Small intestine (tissue), 7 donors: ENCODE data around the gene SEZ6L2. TPM values are rescaled to one million over a fixed set of nuclear protein-coding genes. Genes with fewer than 3 reads are reported as not detected.

ENCODE experiments used
- DNase-seq, 2 donors: peaks; one replicate each; pipeline versions ENCODE4 v3.0.0 to v3.0.0-alpha.2; 2013
- FAIRE-seq: peaks from 2 replicates; lab custom pipeline; 2012; peaks lifted over from hg19 to GRCh38; lab: Jason Lieb, UNC
- H3K27ac ChIP-seq, 3 donors: one replicate each; pipeline ENCODE4 v1.5.1; 2013; ENCODE audit warnings: low read length in 2 of 3, mild to moderate bottlenecking in 2 of 3, control low read depth in 1 of 3, inconsistent platforms in 1 of 3, low read depth in 1 of 3, moderate library complexity in 1 of 3
- H3K27me3 ChIP-seq, 3 donors: one replicate each; pipeline ENCODE4 v1.6.1; 2013; ENCODE audit warnings: low read length in 3 of 3, inconsistent platforms in 1 of 3; ENCODE audit not compliant: control insufficient read depth in 3 of 3, insufficient read depth in 3 of 3
- H3K36me3 ChIP-seq, 3 donors: one replicate each; pipeline ENCODE4 v1.6.1; 2013; ENCODE audit warnings: low read length in 3 of 3, inconsistent platforms in 1 of 3, low read depth in 1 of 3, mild to moderate bottlenecking in 1 of 3, moderate library complexity in 1 of 3; ENCODE audit not compliant: control insufficient read depth in 3 of 3, insufficient read depth in 2 of 3
- H3K4me1 ChIP-seq, 3 donors: one replicate each; pipeline ENCODE4 v1.6.1; 2013; ENCODE audit warnings: low read length in 2 of 3, inconsistent platforms in 1 of 3, low read depth in 1 of 3, mild to moderate bottlenecking in 1 of 3, moderate library complexity in 1 of 3; ENCODE audit not compliant: control insufficient read depth in 3 of 3, insufficient read depth in 2 of 3
- H3K4me3 ChIP-seq, 3 donors: one replicate each; pipeline ENCODE4 v1.5.1; 2013; ENCODE audit warnings: low read length in 3 of 3, control low read depth in 1 of 3, inconsistent platforms in 1 of 3, low read depth in 1 of 3, mild to moderate bottlenecking in 1 of 3, moderate library complexity in 1 of 3
- H3K9me3 ChIP-seq, 2 donors: one replicate each; pipeline ENCODE4 v1.6.1; 2013; ENCODE audit warnings: low read depth in 1 of 2, low read length in 1 of 2; ENCODE audit not compliant: control insufficient read depth in 2 of 2, insufficient read depth in 1 of 2
- whole genome bisulfite sequencing, 3 donors: extraction: QIAGEN DNeasy Blood & Tissue Kit; methylation state at CpG; one replicate each; pipeline ENCODE4 v1.1.7; 2013; 5-methylcytosine and 5-hydroxymethylcytosine counted together
- polyA plus RNA-seq, 4 donors: library from polyadenylated mRNA; stranded (reverse) in 3 of 4; unstranded in 1 of 4; fragments of 200-250 nt in 3 of 4; fragments of 120-200 nt in 1 of 4; gene quantifications; one replicate each; pipeline versions ENCODE4 v1.2.1 to v1.2.3, GENCODE V29; 2013
- donor health status: healthy with polysubstance abuse.
- donor health status: control.
- donor health status: control.
- donor health status: Bipolar disorder and iron deficiency.
- donor health status: healthy.

The SEZ6L2 gene
- polyA plus RNA-seq, 4 donors = 0.67 to 38.9 (median 8.8) TPM

DNA sequence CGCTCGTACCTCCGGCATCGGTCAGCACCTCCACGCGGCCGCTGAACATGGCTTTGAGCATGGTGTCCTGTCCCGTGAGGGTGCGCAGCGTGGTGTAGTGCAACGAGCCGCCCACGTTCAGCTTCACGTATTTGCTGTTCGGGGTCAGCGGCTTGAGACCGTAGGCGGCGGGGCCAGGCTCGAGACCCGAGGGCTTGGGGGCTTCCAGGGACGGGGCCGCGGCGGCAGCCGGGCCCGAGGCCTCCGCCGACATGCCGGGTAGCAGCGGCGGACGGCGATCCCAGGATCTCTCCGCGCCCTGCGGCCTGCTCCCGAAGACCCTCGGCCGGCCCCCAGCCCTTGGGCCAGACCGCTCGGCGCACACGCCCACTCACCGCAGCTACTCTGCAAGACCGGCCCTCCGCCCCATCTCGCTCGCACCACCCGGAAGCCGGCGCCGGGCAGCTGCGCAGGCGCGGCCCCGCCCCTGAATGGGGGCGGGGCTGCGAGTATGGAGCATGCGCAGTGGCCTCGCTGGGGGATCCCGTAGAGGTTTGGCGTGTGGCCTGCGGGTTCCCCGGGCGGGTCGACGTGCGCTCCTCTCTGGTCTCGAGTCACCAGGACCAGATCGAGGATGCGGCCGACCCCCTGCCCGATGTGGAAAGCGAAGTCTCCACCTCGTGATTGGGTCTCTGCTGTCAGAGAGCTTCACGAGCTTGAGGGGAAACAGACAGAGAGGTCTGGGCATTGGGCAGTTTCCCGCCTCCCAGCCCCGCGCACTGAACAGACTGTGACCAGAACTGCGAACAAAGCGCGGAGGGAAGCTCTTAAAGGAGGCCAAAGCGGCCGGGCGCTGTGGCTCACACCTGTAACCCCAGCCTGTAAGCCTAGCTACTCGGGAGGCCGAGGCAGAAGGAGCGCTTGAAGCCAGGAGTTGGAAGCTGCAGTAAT lies 26.7 kb upstream of the SEZ6L2 start, which contains the start of gene KCTD13:
Gene KCTD13 (minus strand): TSS at position 446 of the 930 bp plus-strand sequence. CDS start 193 bp downstream, at position 253.
- peaks cover 0 to 21% (median 16%) of the 10 kb centered on the region in 3 donors for H3K36me3 ChIP-seq
- H3K27ac ChIP-seq = peak within 1 kb of the TSS; percentile 65 to 88 (median 72)
- H3K4me1 ChIP-seq = peaks cover 0 to 15% (median 3%) of the 10 kb centered on the region in 3 donors
- no peaks in the 10 kb centered on the region for H3K9me3 ChIP-seq
- FAIRE-seq (no peak), DNase-seq (peak; percentile 83 to 93)
- peak within 1 kb of the TSS; percentile 64 to 93 (median 90) for H3K4me3 ChIP-seq
- WGBS, 3 donors = 0 to 1% (median 0%) methylated on average over 66 to 89 of the region's 89 CpGs
- no peaks in the 10 kb centered on the region for H3K27me3 ChIP-seq

DNA sequence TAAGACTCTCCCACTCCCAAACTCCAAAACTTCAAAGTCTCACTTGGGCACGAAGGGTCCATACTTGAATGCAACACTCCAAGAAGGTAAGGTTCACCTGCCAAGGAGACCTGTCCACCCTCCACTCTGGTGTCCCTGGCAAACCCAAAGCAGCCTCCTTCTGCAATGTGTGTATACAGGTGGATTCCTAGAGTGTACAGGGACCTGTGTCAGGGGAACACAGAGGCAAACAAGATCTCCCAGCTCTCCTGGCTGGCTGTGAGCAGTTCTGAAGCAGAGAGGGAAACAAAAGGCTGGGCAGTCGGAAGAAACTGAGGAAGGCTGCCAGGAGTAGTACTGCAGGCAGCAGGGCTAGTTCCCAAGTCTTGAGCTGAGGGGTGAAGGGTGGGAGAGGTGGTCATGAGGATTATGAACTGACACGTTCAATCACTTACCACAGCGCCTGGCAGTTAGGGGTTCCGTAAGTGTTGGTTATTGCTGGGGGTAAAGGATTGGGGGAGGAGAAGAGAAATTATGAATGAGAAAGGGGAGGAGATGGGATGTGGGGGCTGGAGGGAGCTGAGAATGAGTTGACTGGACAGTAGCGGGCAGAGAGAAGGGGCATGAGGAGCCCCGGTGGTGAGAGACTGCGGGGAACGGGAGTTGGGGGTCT lies 25.9 kb upstream of the SEZ6L2 start:
- Histone ChIP-seq H3K36me3 (peaks cover 0 to 21% (median 17%) of the 10 kb centered on the region in 3 donors), H3K9me3 (no peaks in the 10 kb centered on the region), H3K4me3 (peak overlapping the region; percentile 64 to 93 (median 90)), H3K4me1 (peaks cover 0 to 15% (median 3%) of the 10 kb centered on the region in 3 donors), H3K27ac (peak overlapping the region in 1 of 3 donors; percentile 14), H3K27me3 (no peaks in the 10 kb centered on the region)
- 4 to 7% (median 4%) methylated on average over 9 of the region's 9 CpGs for WGBS, 3 donors
- FAIRE-seq (no peak), DNase-seq (peak; percentile 17 to 29)

DNA sequence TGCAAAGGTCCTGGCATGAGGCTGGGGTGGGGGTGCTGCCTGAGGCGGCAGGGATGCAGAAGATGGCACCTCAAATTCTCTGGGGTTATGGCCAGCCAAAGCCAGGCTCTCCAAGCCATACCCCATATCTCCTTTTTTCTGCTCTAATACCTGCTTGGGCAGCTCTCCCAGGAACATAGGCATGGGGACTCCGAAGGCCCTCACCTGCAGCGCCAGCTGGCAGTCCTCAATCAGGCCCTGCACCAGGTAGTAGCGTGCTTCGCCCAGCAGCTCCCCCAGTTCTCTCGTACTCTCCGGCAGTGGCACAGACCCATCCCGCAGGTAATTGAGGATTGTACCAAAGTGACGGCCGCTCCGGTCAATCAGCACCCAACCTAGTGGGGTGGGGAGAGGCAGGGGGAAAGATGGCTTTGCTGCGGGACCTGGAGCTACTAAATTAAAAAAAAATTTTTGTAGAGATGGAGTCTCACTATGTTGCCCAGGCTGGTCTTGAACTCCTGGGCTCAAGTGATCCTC lies 23.7 kb upstream of the SEZ6L2 start:
- Histone ChIP-seq H3K4me1 (peaks cover 0 to 15% (median 3%) of the 10 kb centered on the region in 3 donors), H3K27ac (no peak overlapping the region), H3K9me3 (no peaks in the 10 kb centered on the region), H3K4me3 (no peak overlapping the region), H3K27me3 (no peaks in the 10 kb centered on the region), H3K36me3 (peaks cover 3 to 28% (median 17%) of the 10 kb centered on the region in 3 donors)
- 97% methylated on average over 12 of the region's 12 CpGs for WGBS, 3 donors
- FAIRE-seq (no peak), DNase-seq (no peak)

DNA sequence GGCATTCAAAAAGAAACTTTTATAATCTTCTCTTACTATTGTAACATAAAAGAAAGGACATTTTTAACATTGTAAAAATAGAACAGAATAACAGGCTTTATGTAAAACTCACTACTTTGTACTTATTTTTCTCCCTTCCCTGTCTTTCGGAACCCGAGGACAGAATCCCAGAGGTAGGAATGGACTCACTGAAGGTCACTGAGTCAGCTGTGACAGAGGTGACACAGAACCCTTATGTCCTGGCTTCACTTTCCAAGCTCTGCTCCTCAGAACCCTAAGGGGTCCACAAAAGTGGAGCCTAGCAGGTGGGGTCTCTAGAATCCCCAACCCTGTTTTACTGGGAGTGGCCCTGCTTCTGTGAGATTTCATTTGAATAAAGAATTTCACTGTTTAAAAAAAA lies 23.0 kb upstream of the SEZ6L2 start:
- H3K4me1 ChIP-seq = peaks cover 0 to 11% (median 3%) of the 10 kb centered on the region in 3 donors
- H3K9me3 ChIP-seq = no peaks in the 10 kb centered on the region
- no peak overlapping the region for H3K27ac ChIP-seq
- H3K4me3 ChIP-seq = no peak overlapping the region
- WGBS, 3 donors = 91 to 98% (median 95%) methylated on average over 2 of the region's 2 CpGs
- DNase-seq (no peak), FAIRE-seq (no peak)
- H3K36me3 ChIP-seq = peaks cover 3 to 32% (median 17%) of the 10 kb centered on the region in 3 donors
- H3K27me3 ChIP-seq = no peaks in the 10 kb centered on the region

DNA sequence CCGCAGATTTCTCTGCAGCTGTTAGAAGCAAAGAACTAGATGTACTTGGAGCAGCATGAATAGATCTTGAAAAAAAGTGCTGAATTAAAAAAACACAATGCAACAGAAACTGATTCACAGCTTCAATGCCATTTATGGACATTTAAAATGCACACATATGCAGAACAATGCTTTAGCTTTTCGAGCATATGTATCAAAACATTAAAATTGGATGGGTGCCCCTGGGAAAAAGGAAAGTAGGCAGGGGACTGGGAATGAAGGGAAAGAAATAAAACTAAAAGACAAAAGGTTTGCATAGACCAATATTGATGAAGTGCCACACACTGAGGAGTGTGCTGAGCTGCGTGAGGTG lies 21.7 kb upstream of the SEZ6L2 start:
- H3K9me3 ChIP-seq = no peaks in the 10 kb centered on the region
- FAIRE-seq (no peak), DNase-seq (no peak)
- H3K27ac ChIP-seq = no peak overlapping the region
- H3K4me3 ChIP-seq = no peak overlapping the region
- H3K4me1 ChIP-seq = peaks cover 0 to 5% (median 3%) of the 10 kb centered on the region in 3 donors
- no peaks in the 10 kb centered on the region for H3K27me3 ChIP-seq
- 72 to 91% (median 90%) methylated on average over 3 of the region's 3 CpGs for WGBS, 3 donors
- H3K36me3 ChIP-seq = peaks cover 3 to 41% (median 17%) of the 10 kb centered on the region in 3 donors

DNA sequence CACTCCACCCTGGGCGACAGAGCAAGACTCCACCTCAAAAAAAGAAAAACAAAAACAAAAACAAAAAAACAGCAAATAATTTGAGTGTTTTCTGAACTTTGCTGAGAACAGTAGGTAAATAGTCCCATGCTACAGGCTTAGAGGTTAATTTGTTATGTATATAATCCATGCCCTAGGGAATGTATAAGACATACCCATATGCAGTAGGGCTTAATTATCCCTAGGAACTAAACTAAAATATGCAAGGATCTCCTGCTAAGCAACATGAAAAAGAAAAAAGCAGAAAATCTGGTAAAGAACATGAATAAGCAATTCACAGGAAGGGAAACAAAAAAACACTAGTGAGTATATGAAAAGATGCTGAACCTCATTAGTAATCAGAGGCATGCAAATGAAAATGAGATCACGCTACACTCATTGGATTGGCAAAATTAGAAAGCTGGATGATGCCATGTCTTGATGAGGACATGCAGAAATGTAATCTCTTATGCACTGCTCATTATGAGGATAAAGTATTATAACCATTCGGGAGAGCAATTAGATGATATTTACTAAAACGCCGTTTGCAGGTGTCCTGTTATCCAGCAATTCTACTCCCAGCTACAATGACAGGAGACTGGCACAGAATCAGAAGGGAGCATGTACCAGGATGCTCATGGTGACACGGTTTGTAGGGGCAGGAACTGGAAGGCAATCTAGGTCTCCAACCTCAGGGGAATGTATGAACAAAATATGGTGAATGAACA lies 21.1 kb upstream of the SEZ6L2 start:
- no peak overlapping the region for H3K27ac ChIP-seq
- no peaks in the 10 kb centered on the region for H3K27me3 ChIP-seq
- 69 to 78% (median 75%) methylated on average over 6 of the region's 6 CpGs for WGBS, 3 donors
- no peaks in the 10 kb centered on the region for H3K9me3 ChIP-seq
- FAIRE-seq (no peak), DNase-seq (no peak)
- no peak overlapping the region for H3K4me3 ChIP-seq
- peaks cover 0 to 5% (median 3%) of the 10 kb centered on the region in 3 donors for H3K4me1 ChIP-seq
- H3K36me3 ChIP-seq = peaks cover 3 to 41% (median 17%) of the 10 kb centered on the region in 3 donors

DNA sequence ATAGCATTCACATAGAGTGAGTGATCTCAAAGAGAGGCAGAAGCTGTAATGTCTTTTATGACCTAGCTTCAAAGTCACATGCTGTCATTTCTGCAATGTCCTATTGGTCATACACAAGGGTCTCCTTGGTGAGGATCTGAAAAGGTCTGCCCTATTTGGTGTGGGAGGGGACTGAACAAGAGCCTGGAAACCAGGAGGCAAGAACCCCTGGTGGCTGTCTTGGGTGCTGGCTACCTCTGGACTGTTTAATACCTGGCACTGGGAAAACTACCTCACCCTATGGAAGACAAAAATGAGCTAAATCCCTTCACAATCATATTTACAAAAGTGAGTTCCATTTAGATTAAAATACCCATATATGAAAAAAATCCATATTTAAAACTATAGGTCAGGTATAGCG lies 17.6 kb upstream of the SEZ6L2 start:
- no peaks in the 10 kb centered on the region for H3K9me3 ChIP-seq
- DNase-seq (no peak), FAIRE-seq (no peak)
- WGBS, 3 donors = 96 to 100% (median 96%) methylated on average over 1 of the region's 1 CpG
- peaks cover 3 to 40% (median 6%) of the 10 kb centered on the region in 3 donors for H3K36me3 ChIP-seq
- no peaks in the 10 kb centered on the region for H3K27me3 ChIP-seq
- no peak overlapping the region for H3K27ac ChIP-seq
- H3K4me3 ChIP-seq = no peak overlapping the region
- H3K4me1 ChIP-seq = no peaks in the 10 kb centered on the region
